GM23338 (cell line): Measurements from ENCODE around the gene POMP. TPM values are rescaled to one million over a fixed set of nuclear protein-coding genes. Genes with fewer than 3 reads are reported as not detected.

Source experiments
- CREB1 ChIP-seq: fragments of 250-450 bp; sonication (Bioruptor Pico); IDR thresholded peaks from 2 replicates; pipeline ENCODE4 v1.5.0; 2020; ENCODE audit warnings: low read depth, mild to moderate bottlenecking, moderate library complexity
- CTCF ChIP-seq, 2 experiments: fragments of 200-600 bp in 1 of 2; sonication (generic) in 1 of 2; conservative IDR thresholded peaks; 2 replicates each; pipeline versions ENCODE4 v1.5.1 to v1.6.1; 2016 to 2017; ENCODE audit warnings: antibody characterized with exemption in 2 of 2, low read depth in 2 of 2, mild to moderate bottlenecking in 2 of 2, moderate library complexity in 1 of 2
- NANOG ChIP-seq: IDR thresholded peaks from 2 replicates; pipeline ENCODE4 v1.6.1; 2016; ENCODE audit warnings: antibody characterized with exemption, borderline replicate concordance
- POLR2AphosphoS5 ChIP-seq: IDR thresholded peaks from 2 replicates; pipeline ENCODE4 v1.6.1; 2016; ENCODE audit warnings: antibody characterized with exemption, low read depth
- STAT1 ChIP-seq: IDR thresholded peaks from one replicate; pipeline ENCODE4 v1.6.1; 2016; ENCODE audit warnings: antibody characterized with exemption; ENCODE audit not compliant: unreplicated experiment
- ZNF114 ChIP-seq: fragments of 250-450 bp; sonication (Bioruptor Pico); IDR thresholded peaks from 2 replicates; pipeline ENCODE4 v1.5.0; 2020; ENCODE audit warnings: mild to moderate bottlenecking, moderate library complexity
- ZNF331 ChIP-seq: fragments of 250-450 bp; sonication (Bioruptor Pico); IDR thresholded peaks from 2 replicates; pipeline ENCODE4 v1.5.0; 2020; ENCODE audit warnings: low read depth, mild to moderate bottlenecking, moderate library complexity
- ZNF462 ChIP-seq: fragments of 250-450 bp; sonication (Bioruptor Pico); IDR thresholded peaks from 2 replicates; pipeline ENCODE4 v1.5.0; 2020; ENCODE audit warnings: mild to moderate bottlenecking, moderate library complexity
- polyA plus RNA-seq: library from polyadenylated mRNA; unstranded; fragments of >200 nt; fragmentation: Nextera tagmentation; extraction: Ambion mirVana; gene quantifications from 2 replicates; pipeline ENCODE4 v1.2.1, GENCODE V29; 2016
- total RNA-seq: library from RNA; depleted of rRNA; stranded (reverse); fragments of >200 nt; shearing (Covaris generic); gene quantifications from 2 replicates; pipeline ENCODE4 v1.2.3, GENCODE V29; 2014
- TF ChIP-seq, protein P1 (sequence below): IDR thresholded peaks from one replicate; pipeline ENCODE4 v1.6.1; 2018; ENCODE audit warnings: antibody characterized with exemption; ENCODE audit not compliant: unreplicated experiment

The POMP gene
- total and polyA plus RNA-seq, 2 experiments from 2014 or later: 95.9 to 446 TPM

DNA sequence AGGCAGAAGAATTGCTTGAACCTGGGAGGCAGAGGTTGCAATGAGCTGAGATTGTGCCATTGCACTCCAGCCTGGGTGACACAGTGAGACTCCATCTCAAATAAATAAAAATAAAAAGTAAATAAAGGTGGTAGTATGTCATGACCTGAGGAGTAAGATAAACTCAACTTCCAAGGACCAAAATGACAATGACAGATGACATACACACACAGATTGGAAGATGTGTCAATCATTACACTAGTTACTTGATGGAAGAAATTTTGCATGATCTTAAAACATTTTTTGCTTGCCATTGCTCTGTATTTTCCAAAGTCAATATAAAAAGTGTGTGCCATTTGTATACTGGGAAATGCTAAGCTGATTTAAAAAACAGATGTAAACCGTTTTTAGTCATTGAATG lies 55.7 kb downstream of the POMP start (continued):
- TF ChIP-seq ZNF462 (CRISPR knock-in tag) (no peak), STAT1 (no peak), POLR2AphosphoS5 (no peak), ZNF114 (no peak), NANOG (no peak), ZNF331 (no peak), CREB1 (CRISPR knock-in tag) (no peak), CTCF (conservative IDR thresholded peaks at IDR 0.05; ENCODE audit: low read depth in 2 of 2) (no peak)
- TF ChIP-seq, protein P1, sequence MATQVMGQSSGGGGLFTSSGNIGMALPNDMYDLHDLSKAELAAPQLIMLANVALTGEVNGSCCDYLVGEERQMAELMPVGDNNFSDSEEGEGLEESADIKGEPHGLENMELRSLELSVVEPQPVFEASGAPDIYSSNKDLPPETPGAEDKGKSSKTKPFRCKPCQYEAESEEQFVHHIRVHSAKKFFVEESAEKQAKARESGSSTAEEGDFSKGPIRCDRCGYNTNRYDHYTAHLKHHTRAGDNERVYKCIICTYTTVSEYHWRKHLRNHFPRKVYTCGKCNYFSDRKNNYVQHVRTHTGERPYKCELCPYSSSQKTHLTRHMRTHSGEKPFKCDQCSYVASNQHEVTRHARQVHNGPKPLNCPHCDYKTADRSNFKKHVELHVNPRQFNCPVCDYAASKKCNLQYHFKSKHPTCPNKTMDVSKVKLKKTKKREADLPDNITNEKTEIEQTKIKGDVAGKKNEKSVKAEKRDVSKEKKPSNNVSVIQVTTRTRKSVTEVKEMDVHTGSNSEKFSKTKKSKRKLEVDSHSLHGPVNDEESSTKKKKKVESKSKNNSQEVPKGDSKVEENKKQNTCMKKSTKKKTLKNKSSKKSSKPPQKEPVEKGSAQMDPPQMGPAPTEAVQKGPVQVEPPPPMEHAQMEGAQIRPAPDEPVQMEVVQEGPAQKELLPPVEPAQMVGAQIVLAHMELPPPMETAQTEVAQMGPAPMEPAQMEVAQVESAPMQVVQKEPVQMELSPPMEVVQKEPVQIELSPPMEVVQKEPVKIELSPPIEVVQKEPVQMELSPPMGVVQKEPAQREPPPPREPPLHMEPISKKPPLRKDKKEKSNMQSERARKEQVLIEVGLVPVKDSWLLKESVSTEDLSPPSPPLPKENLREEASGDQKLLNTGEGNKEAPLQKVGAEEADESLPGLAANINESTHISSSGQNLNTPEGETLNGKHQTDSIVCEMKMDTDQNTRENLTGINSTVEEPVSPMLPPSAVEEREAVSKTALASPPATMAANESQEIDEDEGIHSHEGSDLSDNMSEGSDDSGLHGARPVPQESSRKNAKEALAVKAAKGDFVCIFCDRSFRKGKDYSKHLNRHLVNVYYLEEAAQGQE: no peak
